NCI-H1694 (cell line): Measurements from ENCODE around the gene FMO5.
"Not testable (repeated sequence)": the region's sequence is repeated elsewhere in the genome, so short reads cannot be mapped to it uniquely, and the experiment has no call there.

Experiments used
- DNase-seq: peaks from one replicate; lab custom pipeline; 2025; lab: John Stamatoyannopoulos, UW

Gene FMO5

GRCh38 chr1:147238925-147239820, 14.0 kb upstream of the FMO5 start:
- no peak for DNase-seq

GRCh38 chr1:147238053-147238902, 13.1 kb upstream of the FMO5 start:
- DNase-seq = no peak

- DNase-seq = no peak
Observed at GRCh38 chr1:147236959-147237791, 12.0 kb upstream of the FMO5 start.

- no peak for DNase-seq
Observed at GRCh38 chr1:147236448-147236847, 11.3 kb upstream of the FMO5 start.

- no peak for DNase-seq
Observed at GRCh38 chr1:147235822-147236221, 10.7 kb upstream of the FMO5 start.

- DNase-seq = not testable (repeated sequence)
Observed at GRCh38 chr1:147233903-147234302, 8.8 kb upstream of the FMO5 start.

DNA sequence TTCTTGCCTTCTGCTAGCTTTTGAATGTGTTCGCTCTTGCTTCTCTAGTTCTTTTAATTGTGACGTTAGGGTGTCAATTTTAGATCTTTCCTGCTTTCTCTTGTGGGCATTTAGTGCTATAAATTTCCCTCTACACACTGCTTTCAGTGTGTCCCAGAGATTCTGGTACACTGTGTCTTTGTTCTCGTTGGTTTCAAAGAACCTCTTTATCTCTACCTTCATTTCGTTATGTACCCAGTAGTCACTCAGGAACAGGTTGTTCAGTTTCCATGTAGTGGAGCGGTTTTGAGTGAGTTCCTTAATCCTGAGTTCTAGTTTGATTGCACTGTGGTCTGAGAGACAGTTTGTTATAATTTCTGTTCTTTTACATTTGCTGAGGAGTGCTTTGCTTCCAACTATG, 5.9 kb upstream of the FMO5 start:
- not testable (repeated sequence) for DNase-seq

DNA sequence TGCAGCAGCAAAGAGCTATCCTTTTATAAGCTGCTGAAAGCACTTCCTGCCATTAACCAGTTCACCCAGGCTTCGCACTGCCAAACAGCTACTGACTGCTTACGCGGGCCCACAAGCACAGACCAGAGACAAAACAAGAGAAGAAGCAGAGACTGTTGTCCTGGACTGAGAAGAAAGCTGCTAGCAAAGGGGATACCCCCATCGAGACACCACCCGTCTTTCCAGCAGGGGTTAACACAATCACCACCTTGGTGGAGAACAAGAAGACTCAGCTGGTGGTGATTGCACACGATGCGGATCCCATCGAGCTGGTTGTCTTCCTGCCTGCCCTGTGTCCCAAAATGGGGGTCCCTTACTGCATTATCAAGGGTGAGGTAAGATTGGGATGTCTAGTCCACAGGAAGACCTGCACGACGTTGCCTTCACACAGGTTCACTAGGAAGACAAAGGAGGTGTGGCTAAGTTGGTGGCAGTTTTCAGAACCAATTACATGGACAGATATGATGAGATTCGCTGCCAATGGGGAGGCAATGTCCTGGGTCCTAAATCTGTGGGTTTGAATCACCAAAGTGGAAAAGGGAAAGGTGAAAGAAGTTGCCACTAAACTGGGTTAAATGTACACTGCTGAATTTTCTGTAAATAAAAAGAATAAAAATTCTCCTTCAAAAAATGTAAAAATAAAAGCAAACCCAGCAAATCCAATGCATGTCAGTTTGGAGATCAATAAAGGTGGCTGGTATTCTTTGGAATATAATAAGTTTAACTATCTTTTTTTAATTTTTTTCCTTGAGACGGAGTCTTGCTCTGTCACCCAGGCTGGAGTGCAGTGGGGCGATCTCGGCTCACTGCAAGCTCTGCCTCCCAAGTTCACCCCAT, 1.2 kb downstream of the FMO5 start:
- DNase-seq = no peak

DNA sequence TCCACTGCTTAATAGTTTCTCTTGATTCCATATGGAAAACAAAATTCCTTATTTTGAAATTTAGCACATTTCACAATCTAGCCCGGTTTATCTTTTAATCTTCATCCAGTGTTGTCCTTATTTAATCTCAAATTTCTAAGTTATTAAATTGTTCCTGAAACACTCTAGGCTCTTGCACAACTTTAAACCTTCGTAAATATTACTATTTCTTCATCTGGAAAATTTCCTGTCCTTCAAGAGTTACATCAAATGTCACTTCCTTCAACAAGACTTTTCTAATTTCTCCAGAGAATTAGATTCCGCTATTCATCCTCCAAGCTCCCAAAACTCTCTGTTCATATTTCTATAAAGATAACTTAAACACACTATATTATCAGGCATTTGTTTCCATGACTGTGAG, 6.5 kb downstream of the FMO5 start:
- DNase-seq = no peak

DNA sequence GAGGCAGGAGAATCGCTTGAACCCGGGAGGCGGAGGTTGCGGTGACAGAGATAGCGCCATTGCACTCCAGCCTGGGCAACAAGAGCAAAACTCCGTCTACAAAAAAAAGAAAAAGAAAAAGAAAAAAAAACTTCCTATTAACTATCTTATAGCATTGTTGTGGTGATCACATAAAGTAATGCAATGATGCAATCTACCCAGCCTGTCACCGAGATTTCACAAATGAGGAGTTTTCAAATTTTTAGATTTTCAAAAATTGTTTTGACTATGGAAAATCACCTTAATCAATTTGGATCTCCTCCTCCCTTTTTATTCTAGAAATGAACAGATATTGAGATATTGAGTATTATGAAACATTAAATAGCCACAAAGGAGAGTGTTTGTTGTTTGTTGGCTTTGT, 8.0 kb downstream of the FMO5 start:
- DNase-seq = no peak

- no peak for DNase-seq
Observed at GRCh38 chr1:147216124-147216523, 9.0 kb downstream of the FMO5 start.

- DNase-seq = no peak
Observed at GRCh38 chr1:147215540-147215916, 9.6 kb downstream of the FMO5 start.

DNA sequence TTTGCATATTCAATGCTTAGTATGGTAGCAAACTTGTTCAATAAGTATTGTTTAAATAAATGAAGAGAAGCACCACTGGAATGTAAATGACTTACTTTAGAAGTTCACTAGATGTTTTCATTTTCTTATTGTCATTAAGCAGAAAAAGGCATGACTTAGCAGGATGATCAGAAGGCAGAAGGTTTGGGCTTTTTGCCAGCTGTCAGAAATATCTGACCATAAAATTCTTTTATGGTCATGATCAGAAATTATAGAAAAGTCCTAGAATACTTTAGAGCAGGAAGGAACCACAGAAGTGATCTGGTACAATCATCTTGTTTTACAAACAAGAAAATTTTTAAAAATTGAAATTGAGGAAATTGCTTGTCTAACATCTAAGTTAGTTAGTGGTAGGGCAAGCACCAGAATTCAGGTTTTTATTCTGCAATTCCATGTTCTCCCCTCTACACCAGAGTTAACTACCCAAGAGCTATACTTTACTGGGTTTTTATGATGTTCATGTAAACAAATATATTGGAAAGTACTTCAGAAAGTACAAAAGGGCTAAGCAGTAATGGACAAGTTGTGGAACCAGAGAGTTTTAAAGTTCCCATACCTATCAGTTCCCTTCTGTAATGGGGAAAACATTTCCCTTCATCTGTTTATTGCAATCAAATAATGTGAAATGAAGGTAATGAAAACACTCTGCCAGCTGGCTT, 10.1 kb downstream of the FMO5 start:
- DNase-seq = no peak

DNA sequence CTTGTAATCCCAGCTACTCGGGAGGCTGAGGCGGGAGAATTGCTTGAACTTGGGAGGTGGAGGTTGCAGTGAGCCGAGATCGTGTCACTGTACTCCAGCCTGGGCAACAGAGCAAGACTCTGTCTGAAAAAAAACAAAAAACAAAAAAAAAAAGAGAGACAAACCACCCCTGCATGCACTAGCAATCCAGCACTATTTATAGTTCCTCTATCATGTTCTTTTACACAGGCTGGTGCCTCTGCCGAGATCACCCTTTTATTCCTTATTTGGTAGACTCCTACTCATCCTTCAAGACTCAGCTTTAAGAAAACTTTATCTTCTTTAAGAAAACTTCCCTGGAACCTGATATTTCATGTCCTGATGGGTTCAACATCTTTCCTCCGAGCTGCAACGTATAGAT, 10.8 kb downstream of the FMO5 start:
- no peak for DNase-seq

DNA sequence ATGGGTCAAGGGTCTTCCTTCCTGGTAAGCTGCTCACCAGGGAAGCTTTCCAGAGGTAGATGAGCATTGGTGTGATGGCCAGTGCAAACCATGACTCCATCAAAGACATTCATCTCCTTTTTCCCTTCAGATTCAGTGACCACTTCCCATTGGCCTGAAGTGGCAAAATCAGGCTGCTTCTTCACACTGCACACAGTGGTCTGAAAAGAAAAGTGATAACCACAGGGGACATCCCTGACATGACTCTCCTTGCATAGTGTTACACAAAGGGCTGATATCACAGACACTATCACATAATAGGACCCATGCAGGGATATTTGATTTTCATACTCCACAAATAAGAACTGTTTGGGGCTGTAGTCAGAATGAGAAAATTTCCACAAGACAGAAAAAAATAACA, 11.9 kb downstream of the FMO5 start:
- no peak for DNase-seq

DNA sequence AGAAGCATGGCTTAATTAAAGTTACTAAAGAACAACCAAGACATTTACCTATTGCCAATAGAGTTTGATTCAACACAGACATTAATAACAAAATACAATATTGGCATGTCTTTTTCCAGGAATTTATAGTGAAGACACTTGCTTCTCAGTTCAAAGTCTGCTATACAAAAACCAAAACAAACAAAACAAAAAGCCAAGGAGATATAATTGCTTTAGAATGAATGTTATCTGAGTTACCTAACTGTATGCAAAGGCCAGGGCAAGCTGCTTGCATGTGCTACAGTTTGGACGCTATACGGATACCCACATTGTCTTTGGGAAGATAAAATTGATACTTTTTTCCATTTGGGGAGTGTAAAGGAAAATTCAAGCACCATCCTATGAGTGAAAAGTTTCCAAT, 13.6 kb downstream of the FMO5 start:
- no peak for DNase-seq

GRCh38 chr1:147210987-147211386, 14.2 kb downstream of the FMO5 start:
- no peak for DNase-seq

- no peak for DNase-seq
Observed at GRCh38 chr1:147209825-147210821, 15.0 kb downstream of the FMO5 start.

DNA sequence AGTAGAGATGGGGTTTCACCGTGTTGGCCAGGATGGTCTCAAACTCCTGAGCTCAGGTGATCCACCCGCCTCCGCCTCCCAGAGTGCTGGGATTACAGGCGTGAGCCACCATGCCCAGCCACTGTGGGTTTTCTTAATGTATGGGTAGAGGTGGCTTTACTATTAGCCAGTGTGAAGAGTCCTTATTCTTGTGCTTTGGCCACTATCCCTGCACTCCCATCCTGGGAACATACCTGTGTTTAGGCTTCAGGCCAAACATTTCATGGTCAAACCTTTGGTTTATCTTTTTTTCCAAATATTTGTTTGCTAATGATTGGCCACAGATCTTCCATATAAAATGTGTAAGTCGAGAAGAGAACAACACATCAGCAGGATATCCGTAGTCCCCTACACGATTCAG, 16.5 kb downstream of the FMO5 start:
- no peak for DNase-seq
